Neural cell (in vitro differentiated cells): ENCODE measurements around the gene CRACR2B.

Experiments used
- CTCF ChIP-seq: fragments of 450-650 bp; IDR thresholded peaks from 2 replicates; pipeline ENCODE4 v1.5.1; 2014; ENCODE audit warnings: antibody characterized with exemption, mild to moderate bottlenecking, moderate library complexity; ENCODE audit not compliant: poor library complexity, severe bottlenecking
- EZH2 ChIP-seq: fragments of 200-600, 300-800 bp; shearing (Covaris generic), sonication (generic); IDR thresholded peaks from 2 replicates; pipeline ENCODE4 v1.6.1; 2014; ENCODE audit warnings: antibody characterized with exemption, low read length, borderline replicate concordance, mild to moderate bottlenecking; ENCODE audit not compliant: insufficient read depth, poor library complexity, severe bottlenecking
- POLR2AphosphoS5 ChIP-seq: IDR thresholded peaks from 2 replicates; pipeline ENCODE4 v1.6.1; 2012
- RAD21 ChIP-seq: fragments of 450-650 bp; conservative IDR thresholded peaks from 2 replicates; pipeline ENCODE4 v1.6.1; 2014; ENCODE audit warnings: antibody characterized with exemption, mild to moderate bottlenecking, moderate library complexity
- SMC3 ChIP-seq: fragments of 450-650 bp; conservative IDR thresholded peaks from 2 replicates; pipeline ENCODE4 v1.6.1; 2014; ENCODE audit warnings: antibody characterized with exemption, mild to moderate bottlenecking, moderate library complexity; ENCODE audit not compliant: poor library complexity
- TAF1 ChIP-seq: IDR thresholded peaks from 2 replicates; pipeline ENCODE4 v1.6.1; 2012; ENCODE audit warnings: low read depth

- TF ChIP-seq TAF1 (no peak), POLR2AphosphoS5 (no peak), CTCF (no peak), RAD21 (no peak), EZH2 (no peak), SMC3 (no peak)
Observed at GRCh38 chr11:788953-789940, 38.5 kb upstream of the CRACR2B start.
